Ovary (tissue), 9 donors: ENCODE measurements around the gene CDH11. TPM values are rescaled to one million over a fixed set of nuclear protein-coding genes. Genes with fewer than 3 reads are reported as not detected.

Experiments used
- DNase-seq, 5 donors: peaks; one replicate each; pipeline ENCODE4 v3.0.0-alpha.2; 2019 to 2020
- H3K27ac ChIP-seq, 2 donors: fragments of 200-600 bp; one replicate each; pipeline versions ENCODE4 v1.5.1 to v1.8.0; 2019 to 2022
- H3K27me3 ChIP-seq: fragments of 200-600 bp; one replicate; pipeline ENCODE4 v1.8.0; 2022
- H3K36me3 ChIP-seq: fragments of 200-600 bp; sonication (generic); one replicate; pipeline ENCODE4 v1.5.1; 2019
- H3K4me1 ChIP-seq: one replicate; pipeline ENCODE4 v1.8.1; 2013; ENCODE audit warnings: mild to moderate bottlenecking, moderate library complexity; ENCODE audit not compliant: insufficient read depth
- H3K4me3 ChIP-seq: fragments of 200-600 bp; sonication (generic); one replicate; pipeline ENCODE4 v1.5.1; 2017
- H3K9me3 ChIP-seq, 2 donors: fragments of 200-600 bp in 1 of 2; sonication (generic) in 1 of 2; one replicate each; pipeline versions ENCODE4 v1.5.1 to v1.8.1; 2013 to 2019; ENCODE audit warnings: mild to moderate bottlenecking in 1 of 2, moderate library complexity in 1 of 2
- CTCF ChIP-seq, 3 donors: fragments of 450-650 bp in 2 of 3; fragments of 200-600 bp in 1 of 3; IDR thresholded peaks; one replicate each; pipeline versions ENCODE4 v1.5.1 to v1.8.0; 2016 to 2022; ENCODE audit warnings: antibody characterized with exemption in 3 of 3, mild to moderate bottlenecking in 1 of 3
- EP300 ChIP-seq: sonication (generic); formaldehyde crosslinking; IDR thresholded peaks from one replicate; pipeline ENCODE4 v1.6.1; 2017; ENCODE audit warnings: antibody characterized with exemption
- POLR2A ChIP-seq: fragments of 450-650 bp; IDR thresholded peaks from one replicate; pipeline ENCODE4 v1.6.1; 2017; ENCODE audit warnings: antibody characterized with exemption, mild to moderate bottlenecking, moderate library complexity
- WGBS, 3 donors: extraction: QIAGEN DNeasy Blood & Tissue Kit in 1 of 3; methylation state at CpG; one replicate each; pipeline versions ENCODE4 v1.1.5 to v1.1.7; 2013 to 2017; 5-methylcytosine and 5-hydroxymethylcytosine counted together
- intact Hi-C, 4 donors: fragments of 100-400 bp; cut with DNase I; formaldehyde crosslinking; loops; one replicate each; pipeline versions ENCODE4 v1.11.0 to v1.15.1; 2022 to 2023
- polyA plus RNA-seq, 2 donors: library from polyadenylated mRNA; stranded (reverse); fragments of 200-250 nt in 1 of 2; fragments of 350-450 nt in 1 of 2; fragmentation: Illumina TruSeq in 1 of 2; extraction: RNeasy Lipid Tissue Mini Kit (QIAGEN cat#74804) in 1 of 2; gene quantifications; one replicate each; pipeline ENCODE4 v1.2.3, GENCODE V29; 2013 to 2014
- total RNA-seq, 7 donors: library from RNA; depleted of rRNA in 2 of 7; stranded (reverse); fragments of >200 nt in 2 of 7; fragmentation: NEBNext Ultra II Directional in 3 of 7; extraction: Animal tissue kit (Norgen Biotek cat#: 25700) in 3 of 7; gene quantifications; one replicate each; pipeline versions ENCODE4 v1.1.0 to v1.2.4, GENCODE V29; 2016 to 2023
- donor health status: DM: no; HTN: no; CAD: no; lungs with moderate emphysema.
- donor health status: DM: no; HTN: no; CAD: no.
- donor health status: Bipolar disorder and iron deficiency.
- donor health status: DM: yes; HTN: yes; CAD: no.
- donor health status: DM: no; HTN: no; CAD: no.
- donor health status: DM: yes; HTN: yes; CAD: no.

Gene CDH11
- total and polyA plus RNA-seq, 9 donors, result 118 to 858 (median 478) TPM

- 21 to 24% (median 23%) methylated on average over 4 of the region's 4 CpGs for WGBS, 3 donors
- no peak overlapping the region for H3K4me3 ChIP-seq
- no peak overlapping the region for H3K27ac ChIP-seq
- no peaks in the 10 kb centered on the region for H3K9me3 ChIP-seq
- TF ChIP-seq EP300 (no peak), POLR2A (no peak), CTCF (IDR thresholded peaks at IDR 0.05) (no peak)
- intact Hi-C loops, result no loop called here
- DNase-seq, result no peak
- H3K27me3 ChIP-seq, result no peaks in the 10 kb centered on the region
- no peaks in the 10 kb centered on the region for H3K36me3 ChIP-seq
- peaks cover 23% of the 10 kb centered on the region for H3K4me1 ChIP-seq
Measured at GRCh38 chr16:65069065-65069464, 52.8 kb downstream of the CDH11 start.

GRCh38 chr16:65068151-65068740 lies 53.6 kb downstream of the CDH11 start:
- H3K9me3 ChIP-seq, result no peaks in the 10 kb centered on the region
- DNase-seq, result no peak
- intact Hi-C loops, result no loop called here
- H3K4me3 ChIP-seq, result no peak overlapping the region
- WGBS, 3 donors, result 45 to 52% (median 49%) methylated on average over 5 of the region's 5 CpGs
- H3K4me1 ChIP-seq, result peaks cover 22% of the 10 kb centered on the region
- no peak for TF ChIP-seq POLR2A
- no peak for TF ChIP-seq CTCF (IDR thresholded peaks at IDR 0.05)
- TF ChIP-seq EP300, result no peak
- peak overlapping the region in 1 of 2 donors; percentile 19 for H3K27ac ChIP-seq
- H3K27me3 ChIP-seq, result no peaks in the 10 kb centered on the region
- no peaks in the 10 kb centered on the region for H3K36me3 ChIP-seq

- H3K4me1 ChIP-seq, result peaks cover 17% of the 10 kb centered on the region
Measured at GRCh38 chr16:65066651-65067050, 55.2 kb downstream of the CDH11 start.

GRCh38 chr16:65065031-65065430 lies 56.8 kb downstream of the CDH11 start:
- Histone ChIP-seq H3K4me3 (no peak overlapping the region), H3K36me3 (no peaks in the 10 kb centered on the region), H3K27ac (no peak overlapping the region), H3K27me3 (no peaks in the 10 kb centered on the region), H3K4me1 (peaks cover 10% of the 10 kb centered on the region), H3K9me3 (no peaks in the 10 kb centered on the region)
- intact Hi-C loops, result no loop called here
- DNase-seq, result no peak
- WGBS, 3 donors, result 77 to 82% (median 78%) methylated on average over 7 of the region's 7 CpGs
- TF ChIP-seq POLR2A, result no peak
- TF ChIP-seq CTCF (IDR thresholded peaks at IDR 0.05), result no peak
- no peak for TF ChIP-seq EP300

More at GRCh38 chr16:65066651-65067050, 55.2 kb downstream of the CDH11 start:
- Histone ChIP-seq H3K27me3 (no peaks in the 10 kb centered on the region), H3K36me3 (no peaks in the 10 kb centered on the region), H3K9me3 (no peaks in the 10 kb centered on the region), H3K27ac (no peak overlapping the region), H3K4me3 (no peak overlapping the region)
- 44 to 57% (median 48%) methylated on average over 1 of the region's 1 CpG for WGBS, 3 donors
- intact Hi-C loops, result no loop called here
- TF ChIP-seq EP300 (no peak), CTCF (IDR thresholded peaks at IDR 0.05) (no peak)
- no peak for DNase-seq
